ENCODE data around the gene AMHR2.

DNA sequence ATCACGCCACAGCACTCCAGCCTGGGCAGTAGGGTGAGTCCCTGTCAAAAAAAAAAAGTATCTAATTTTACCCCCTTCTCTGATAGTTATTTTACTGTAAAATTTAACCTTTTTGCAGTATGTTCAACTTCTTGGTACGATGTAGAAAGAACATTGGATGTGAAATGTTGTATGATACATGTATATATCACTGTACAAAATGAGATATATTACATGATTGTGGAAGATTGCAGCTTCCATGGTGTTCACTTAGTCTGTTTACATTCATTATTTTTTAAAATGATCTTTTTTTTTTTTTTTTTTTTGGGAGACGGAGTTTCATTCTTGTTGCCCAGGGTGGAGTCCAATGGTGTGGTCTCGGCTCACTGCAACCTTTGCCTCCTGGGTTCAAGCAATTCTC is 34.7 kb upstream of the AMHR2 start:
- TF ChIP-seq, protein P1, sequence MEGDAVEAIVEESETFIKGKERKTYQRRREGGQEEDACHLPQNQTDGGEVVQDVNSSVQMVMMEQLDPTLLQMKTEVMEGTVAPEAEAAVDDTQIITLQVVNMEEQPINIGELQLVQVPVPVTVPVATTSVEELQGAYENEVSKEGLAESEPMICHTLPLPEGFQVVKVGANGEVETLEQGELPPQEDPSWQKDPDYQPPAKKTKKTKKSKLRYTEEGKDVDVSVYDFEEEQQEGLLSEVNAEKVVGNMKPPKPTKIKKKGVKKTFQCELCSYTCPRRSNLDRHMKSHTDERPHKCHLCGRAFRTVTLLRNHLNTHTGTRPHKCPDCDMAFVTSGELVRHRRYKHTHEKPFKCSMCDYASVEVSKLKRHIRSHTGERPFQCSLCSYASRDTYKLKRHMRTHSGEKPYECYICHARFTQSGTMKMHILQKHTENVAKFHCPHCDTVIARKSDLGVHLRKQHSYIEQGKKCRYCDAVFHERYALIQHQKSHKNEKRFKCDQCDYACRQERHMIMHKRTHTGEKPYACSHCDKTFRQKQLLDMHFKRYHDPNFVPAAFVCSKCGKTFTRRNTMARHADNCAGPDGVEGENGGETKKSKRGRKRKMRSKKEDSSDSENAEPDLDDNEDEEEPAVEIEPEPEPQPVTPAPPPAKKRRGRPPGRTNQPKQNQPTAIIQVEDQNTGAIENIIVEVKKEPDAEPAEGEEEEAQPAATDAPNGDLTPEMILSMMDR (IDR thresholded peaks at IDR 0.05) = no peak
- TF ChIP-seq POLR2A (IDR thresholded peaks at IDR 0.05) = no peak
